Retinal pigment epithelial cell (primary cell): Measurements from ENCODE around the gene PLA2G4A.

Source experiments
- DNase-seq: peaks from one replicate; pipeline ENCODE4 v3.0.0-alpha.2; 2010; ENCODE audit warnings: low read depth
- H3K4me3 ChIP-seq: 2 replicates; pipeline ENCODE4 v1.5.1; 2011; ENCODE audit warnings: mild to moderate bottlenecking, low read length, control low read depth, moderate library complexity
- CTCF ChIP-seq: conservative IDR thresholded peaks from 2 replicates; pipeline ENCODE4 v1.5.1; 2011; ENCODE audit warnings: low read depth, low read length, control low read depth, inconsistent platforms

Gene PLA2G4A

GRCh38 chr1:187032982-187033692, 204.4 kb downstream of the PLA2G4A start:
- no peak overlapping the region for H3K4me3 ChIP-seq
- TF ChIP-seq CTCF = no peak
- DNase-seq = no peak

- no peak for DNase-seq
- TF ChIP-seq CTCF = no peak
- H3K4me3 ChIP-seq = no peak overlapping the region
These were observed 205.1 kb downstream of the PLA2G4A start for GRCh38 chr1:187033693-187034390.

- DNase-seq = no peak
- H3K4me3 ChIP-seq = no peak overlapping the region
- TF ChIP-seq CTCF = no peak
These were observed 205.8 kb downstream of the PLA2G4A start for GRCh38 chr1:187034501-187034900.

- no peak for TF ChIP-seq CTCF
- no peak overlapping the region for H3K4me3 ChIP-seq
- no peak for DNase-seq
These were observed 209.3 kb downstream of the PLA2G4A start for GRCh38 chr1:187037973-187038553.
